Smooth muscle cell (in vitro differentiated cells): ENCODE data around the gene CCDC142. TPM values are rescaled to one million over a fixed set of nuclear protein-coding genes. Genes with fewer than 3 reads are reported as not detected.

ENCODE experiments used
- DNase-seq: peaks from one replicate; lab custom pipeline; 2025; ENCODE audit not compliant: unreplicated experiment; lab: John Stamatoyannopoulos, UW
- H2AFZ ChIP-seq: fragments of 200-600 bp; sonication (generic); 2 replicates; pipeline ENCODE4 v1.6.0; 2016; ENCODE audit warnings: antibody characterized with exemption, low read depth, mild to moderate bottlenecking
- H3F3A ChIP-seq: fragments of 200-600 bp; sonication (generic); 2 replicates; pipeline ENCODE4 v1.6.0; 2017; ENCODE audit warnings: antibody characterized with exemption, low read depth
- H3K27ac ChIP-seq: fragments of 200-600 bp; sonication (generic); 2 replicates; pipeline ENCODE4 v1.5.1; 2016; ENCODE audit warnings: low read depth, mild to moderate bottlenecking
- H3K27me3 ChIP-seq: fragments of 200-600 bp; sonication (generic); 2 replicates; pipeline ENCODE4 v1.6.1; 2016; ENCODE audit warnings: low read depth, mild to moderate bottlenecking
- H3K36me3 ChIP-seq: fragments of 200-600 bp; sonication (generic); 2 replicates; pipeline ENCODE4 v1.5.1; 2016; ENCODE audit warnings: low read depth
- H3K4me1 ChIP-seq: fragments of 200-600 bp; sonication (generic); 2 replicates; pipeline ENCODE4 v1.5.1; 2016; ENCODE audit warnings: low read depth
- H3K4me2 ChIP-seq: fragments of 200-600 bp; sonication (generic); 2 replicates; pipeline ENCODE4 v1.6.0; 2016; ENCODE audit warnings: mild to moderate bottlenecking
- H3K4me3 ChIP-seq: fragments of 200-600 bp; sonication (generic); 2 replicates; pipeline ENCODE4 v1.5.1; 2016; ENCODE audit warnings: mild to moderate bottlenecking
- H3K79me2 ChIP-seq: fragments of 200-600 bp; sonication (generic); 2 replicates; pipeline ENCODE4 v1.6.0; 2016; ENCODE audit warnings: low read depth, mild to moderate bottlenecking
- H3K9ac ChIP-seq: fragments of 200-600 bp; sonication (generic); 2 replicates; pipeline ENCODE4 v1.6.0; 2016; ENCODE audit warnings: low read depth
- H3K9me3 ChIP-seq: fragments of 200-600 bp; sonication (generic); replicated peaks from 2 replicates; pipeline ENCODE4 v1.5.1; 2016; ENCODE audit warnings: low read depth
- H4K20me1 ChIP-seq: fragments of 200-600 bp; sonication (generic); 2 replicates; pipeline ENCODE4 v1.6.0; 2016; ENCODE audit warnings: low read depth
- WGBS: methylation state at CpG from one replicate; pipeline ENCODE4 v1.1.7; 2016; ENCODE audit warnings: low lambda C conversion rate; 5-methylcytosine and 5-hydroxymethylcytosine counted together
- polyA plus RNA-seq: library from polyadenylated mRNA; unstranded; fragments of >200 nt; fragmentation: Nextera tagmentation; extraction: Ambion mirVana; gene quantifications from 2 replicates; pipeline ENCODE4 v1.2.1, GENCODE V29; 2016
- total RNA-seq: library from RNA; depleted of rRNA; stranded (reverse); fragments of >200 nt; gene quantifications from 2 replicates; pipeline ENCODE4 v1.2.3, GENCODE V29; 2014
- TF ChIP-seq, protein P1 (sequence below): fragments of 200-600 bp; sonication (generic); IDR thresholded peaks from 2 replicates; pipeline ENCODE4 v1.5.1; 2017; ENCODE audit warnings: borderline replicate concordance, mild to moderate bottlenecking, antibody characterized with exemption; ENCODE audit not compliant: insufficient read depth, poor library complexity, severe bottlenecking

The CCDC142 gene
- total and polyA plus RNA-seq, 2 experiments from 2014 or later = 5.5 to 7.7 TPM

DNA sequence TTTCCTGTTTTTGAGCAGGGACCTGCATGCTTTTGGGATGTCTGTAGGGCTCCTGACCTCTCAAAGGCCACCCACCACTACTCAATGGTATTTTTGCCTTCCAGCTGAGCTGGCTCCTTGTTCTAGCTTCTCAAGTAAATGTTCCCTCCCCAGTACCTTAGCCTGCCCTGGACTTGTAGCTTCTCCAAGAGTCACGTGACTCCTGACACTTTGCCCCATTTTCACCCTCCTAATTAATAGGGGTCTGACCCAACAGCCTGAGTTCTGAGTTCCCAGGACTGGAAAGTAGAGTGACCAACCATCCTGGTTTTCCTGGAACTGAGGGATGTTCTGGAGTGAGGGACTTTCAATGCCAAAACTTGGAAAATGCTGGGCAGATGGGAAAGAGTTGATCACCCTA is 12.6 kb upstream of the CCDC142 start:
- H3K27me3 ChIP-seq = peaks cover 37% of the 10 kb centered on the region
- no peaks in the 10 kb centered on the region for H3K36me3 ChIP-seq
- H3K4me2 ChIP-seq = no peak overlapping the region
- TF ChIP-seq, protein P1, sequence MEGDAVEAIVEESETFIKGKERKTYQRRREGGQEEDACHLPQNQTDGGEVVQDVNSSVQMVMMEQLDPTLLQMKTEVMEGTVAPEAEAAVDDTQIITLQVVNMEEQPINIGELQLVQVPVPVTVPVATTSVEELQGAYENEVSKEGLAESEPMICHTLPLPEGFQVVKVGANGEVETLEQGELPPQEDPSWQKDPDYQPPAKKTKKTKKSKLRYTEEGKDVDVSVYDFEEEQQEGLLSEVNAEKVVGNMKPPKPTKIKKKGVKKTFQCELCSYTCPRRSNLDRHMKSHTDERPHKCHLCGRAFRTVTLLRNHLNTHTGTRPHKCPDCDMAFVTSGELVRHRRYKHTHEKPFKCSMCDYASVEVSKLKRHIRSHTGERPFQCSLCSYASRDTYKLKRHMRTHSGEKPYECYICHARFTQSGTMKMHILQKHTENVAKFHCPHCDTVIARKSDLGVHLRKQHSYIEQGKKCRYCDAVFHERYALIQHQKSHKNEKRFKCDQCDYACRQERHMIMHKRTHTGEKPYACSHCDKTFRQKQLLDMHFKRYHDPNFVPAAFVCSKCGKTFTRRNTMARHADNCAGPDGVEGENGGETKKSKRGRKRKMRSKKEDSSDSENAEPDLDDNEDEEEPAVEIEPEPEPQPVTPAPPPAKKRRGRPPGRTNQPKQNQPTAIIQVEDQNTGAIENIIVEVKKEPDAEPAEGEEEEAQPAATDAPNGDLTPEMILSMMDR = no peak
- WGBS = 96% methylated on average over 1 of the region's 1 CpG
- H2AFZ ChIP-seq = no peak overlapping the region
- no peaks in the 10 kb centered on the region for H3K9me3 ChIP-seq
- H3F3A ChIP-seq = peaks cover 5% of the 10 kb centered on the region
- H3K27ac ChIP-seq = no peak overlapping the region
- no peak for DNase-seq
- no peaks in the 10 kb centered on the region for H4K20me1 ChIP-seq
- no peaks in the 10 kb centered on the region for H3K79me2 ChIP-seq
- H3K4me1 ChIP-seq = peaks cover 20% of the 10 kb centered on the region
- H3K9ac ChIP-seq = no peak overlapping the region
- H3K4me3 ChIP-seq = no peak overlapping the region

- H3K27me3 ChIP-seq = peaks cover 18% of the 10 kb centered on the region
- no peak overlapping the region for H3K9ac ChIP-seq
- TF ChIP-seq, protein P1 = no peak
- H3K4me3 ChIP-seq = no peak overlapping the region
- 95% methylated on average over 3 of the region's 3 CpGs for WGBS
- H3K4me2 ChIP-seq = no peak overlapping the region
- peaks cover 5% of the 10 kb centered on the region for H3F3A ChIP-seq
- no peaks in the 10 kb centered on the region for H3K36me3 ChIP-seq
- no peak overlapping the region for H3K27ac ChIP-seq
- no peak for DNase-seq
- H3K9me3 ChIP-seq = no peaks in the 10 kb centered on the region
- no peak overlapping the region for H2AFZ ChIP-seq
- H3K4me1 ChIP-seq = peaks cover 10% of the 10 kb centered on the region
- no peaks in the 10 kb centered on the region for H4K20me1 ChIP-seq
- H3K79me2 ChIP-seq = no peaks in the 10 kb centered on the region
Measured at GRCh38 chr2:74493546-74493945, 10.7 kb upstream of the CCDC142 start.

GRCh38 chr2:74491648-74492544 is 9.1 kb upstream of the CCDC142 start:
- H2AFZ ChIP-seq = no peak overlapping the region

More at GRCh38 chr2:74491648-74492544, 9.1 kb upstream of the CCDC142 start:
- no peaks in the 10 kb centered on the region for H3K79me2 ChIP-seq
- H3K4me1 ChIP-seq = no peaks in the 10 kb centered on the region
- H3K4me2 ChIP-seq = no peak overlapping the region
- H3K36me3 ChIP-seq = no peaks in the 10 kb centered on the region
- DNase-seq = no peak
- WGBS = 95% methylated on average over 12 of the region's 12 CpGs
- H3K9me3 ChIP-seq = no peaks in the 10 kb centered on the region
- no peaks in the 10 kb centered on the region for H4K20me1 ChIP-seq
- H3K27ac ChIP-seq = no peak overlapping the region
- TF ChIP-seq, protein P1 = no peak
- H3K27me3 ChIP-seq = peaks cover 2% of the 10 kb centered on the region
- H3K4me3 ChIP-seq = no peak overlapping the region
- H3K9ac ChIP-seq = no peak overlapping the region
- peaks cover 5% of the 10 kb centered on the region for H3F3A ChIP-seq
